H1 (cell line): ENCODE results near the gene TMEM145. TPM values are rescaled to one million over a fixed set of nuclear protein-coding genes. Genes with fewer than 3 reads are reported as not detected.

Source experiments
- CTCF ChIA-PET: fragments of 300-600 bp; sonication (Branson Sonifier 250); formaldehyde crosslinking; loops from one replicate; lab custom pipeline; 2021; ENCODE audit not compliant: partially characterized antibody; lab: Charles Lee
- POLR2A ChIA-PET: fragments of 300-600 bp; sonication (Branson Sonifier 250); formaldehyde crosslinking; loops from one replicate; lab custom pipeline; 2021; ENCODE audit warnings: inconsistent platforms; ENCODE audit not compliant: partially characterized antibody; lab: Charles Lee
- DNase-seq, 2 experiments: peaks; one replicate each; pipeline versions ENCODE4 v3.0.0 to v3.0.0-alpha.2; 2010 to 2022; ENCODE audit warnings: low spot score in 2 of 2, low read depth in 1 of 2, mixed read lengths in 1 of 2
- FAIRE-seq: peaks from 2 replicates; lab custom pipeline; 2011; peaks lifted over from hg19 to GRCh38; lab: Jason Lieb, UNC
- H2AFZ ChIP-seq: 2 replicates; pipeline ENCODE4 v1.8.1; 2012; ENCODE audit warnings: low read length, inconsistent platforms
- H2AK5ac ChIP-seq: 2 replicates; pipeline ENCODE4 v1.6.1; 2013; ENCODE audit warnings: low read depth, low read length
- H2BK120ac ChIP-seq: replicated peaks from 2 replicates; pipeline ENCODE3; 2013; ENCODE audit warnings: low read depth, low read length, inconsistent platforms
- H2BK12ac ChIP-seq: 2 replicates; pipeline ENCODE4 v1.6.1; 2013; ENCODE audit warnings: low read depth, low read length
- H2BK15ac ChIP-seq: 2 replicates; pipeline ENCODE4 v1.6.1; 2013; ENCODE audit warnings: low read length
- H2BK20ac ChIP-seq: 2 replicates; pipeline ENCODE4 v1.6.1; 2013; ENCODE audit warnings: low read length
- H2BK5ac ChIP-seq: 2 replicates; pipeline ENCODE4 v1.6.1; 2013; ENCODE audit warnings: low read depth, low read length
- H3K14ac ChIP-seq: 2 replicates; pipeline ENCODE4 v1.6.1; 2013; ENCODE audit warnings: inconsistent platforms; ENCODE audit not compliant: insufficient read length
- H3K18ac ChIP-seq: 2 replicates; pipeline ENCODE4 v1.6.1; 2013; ENCODE audit warnings: low read length; ENCODE audit errors: extremely low read depth
- H3K23ac ChIP-seq: 2 replicates; pipeline ENCODE4 v1.6.1; 2013; ENCODE audit warnings: inconsistent platforms; ENCODE audit not compliant: insufficient read length
- H3K23me2 ChIP-seq: 2 replicates; pipeline ENCODE4 v1.6.1; 2013; ENCODE audit warnings: low read depth, low read length
- H3K27ac ChIP-seq: 2 replicates; pipeline ENCODE4 v1.6.1; 2011; ENCODE audit warnings: low read depth, low read length, inconsistent platforms
- H3K27me3 ChIP-seq, 4 experiments: replicated peaks in 1 of 4; 1 replicate in 1 of 4; 2 replicates in 3 of 4; pipeline versions ENCODE4 v1.6.1 to v1.8.1; 2011 to 2013; ENCODE audit warnings: low read length in 3 of 4, mild to moderate bottlenecking in 3 of 4, inconsistent platforms in 2 of 4, mixed read lengths in 2 of 4, moderate library complexity in 1 of 4; ENCODE audit not compliant: control insufficient read depth in 3 of 4, insufficient read depth in 3 of 4; ENCODE audit errors: extremely low read depth in 1 of 4
- H3K36me3 ChIP-seq, 4 experiments: 2 replicates each; pipeline versions ENCODE4 v1.6.1 to v1.8.1; 2011 to 2013; ENCODE audit warnings: mild to moderate bottlenecking in 4 of 4, low read length in 3 of 4, moderate library complexity in 2 of 4, control low read depth in 1 of 4, inconsistent platforms in 1 of 4; ENCODE audit not compliant: insufficient read depth in 4 of 4, control insufficient read depth in 2 of 4
- H3K4ac ChIP-seq: replicated peaks from 2 replicates; pipeline ENCODE3; 2013; ENCODE audit warnings: low read length, low read depth, mixed read lengths, inconsistent platforms; ENCODE audit not compliant: insufficient read length
- H3K4me1 ChIP-seq, 4 experiments: replicated peaks in 1 of 4; 1 replicate in 1 of 4; 2 replicates in 3 of 4; pipeline versions ENCODE4 v1.6.1 to v1.8.1; 2011 to 2013; ENCODE audit warnings: low read length in 3 of 4, inconsistent platforms in 2 of 4, mixed read lengths in 1 of 4; ENCODE audit not compliant: insufficient read depth in 4 of 4, control insufficient read depth in 3 of 4
- H3K4me2 ChIP-seq, 2 experiments: 2 replicates each; pipeline versions ENCODE4 v1.6.1 to v1.8.1; 2011 to 2013; ENCODE audit warnings: low read depth in 2 of 2, low read length in 2 of 2, control low read depth in 1 of 2, inconsistent platforms in 1 of 2, mild to moderate bottlenecking in 1 of 2; ENCODE audit not compliant: insufficient read depth in 1 of 2
- H3K4me3 ChIP-seq, 4 experiments: fragments of 200-600, 300-600 bp in 1 of 4; sonication (generic), shearing (Covaris generic), sonication (Bioruptor Twin) in 1 of 4; 2 replicates each; pipeline versions ENCODE4 v1.5.1 to v1.8.1; 2011 to 2016; ENCODE audit warnings: low read length in 4 of 4, low read depth in 3 of 4, control low read depth in 2 of 4, inconsistent platforms in 2 of 4, mild to moderate bottlenecking in 2 of 4, mixed read lengths in 1 of 4, moderate library complexity in 1 of 4; ENCODE audit not compliant: insufficient read depth in 2 of 4; ENCODE audit errors: extremely low read depth in 1 of 4
- H3K56ac ChIP-seq: replicated peaks from 2 replicates; pipeline ENCODE3; 2013; ENCODE audit warnings: low read depth, mild to moderate bottlenecking, mixed read lengths, low read length, inconsistent platforms; ENCODE audit not compliant: insufficient read length
- H3K79me1 ChIP-seq: 2 replicates; pipeline ENCODE4 v1.6.1; 2013; ENCODE audit warnings: low read depth, low read length, control low read depth
- H3K79me2 ChIP-seq, 2 experiments: 2 replicates each; pipeline versions ENCODE4 v1.6.1 to v1.8.1; 2012 to 2013; ENCODE audit warnings: low read length in 2 of 2, mild to moderate bottlenecking in 2 of 2, inconsistent platforms in 1 of 2; ENCODE audit not compliant: insufficient read depth in 2 of 2, control insufficient read depth in 1 of 2
- H3K9ac ChIP-seq, 4 experiments: replicated peaks in 1 of 4; 1 replicate in 1 of 4; 2 replicates in 3 of 4; pipeline versions ENCODE4 v1.6.1 to v1.8.1; 2011 to 2013; ENCODE audit warnings: low read depth in 3 of 4, low read length in 3 of 4, control low read depth in 2 of 4, mild to moderate bottlenecking in 2 of 4, moderate library complexity in 2 of 4, inconsistent platforms in 1 of 4; ENCODE audit errors: extremely low read depth in 1 of 4
- H3K9me3 ChIP-seq, 2 experiments: 2 replicates each; pipeline versions ENCODE4 v1.6.1 to v1.8.1; 2012 to 2013; ENCODE audit warnings: mild to moderate bottlenecking in 2 of 2, moderate library complexity in 2 of 2, control low read depth in 1 of 2, inconsistent platforms in 1 of 2, low read depth in 1 of 2, low read length in 1 of 2, mixed read lengths in 1 of 2; ENCODE audit not compliant: insufficient read depth in 2 of 2
- H4K20me1 ChIP-seq, 2 experiments: replicated peaks in 1 of 2; 2 replicates each; pipeline versions ENCODE3 to v1.8.1; 2011 to 2013; ENCODE audit warnings: inconsistent platforms in 2 of 2, low read length in 2 of 2, mild to moderate bottlenecking in 1 of 2; ENCODE audit not compliant: insufficient read depth in 2 of 2, control insufficient read depth in 1 of 2
- H4K5ac ChIP-seq: 2 replicates; pipeline ENCODE4 v1.6.1; 2013; ENCODE audit warnings: low read length, low read depth, mixed read lengths, inconsistent platforms; ENCODE audit not compliant: insufficient read length
- H4K8ac ChIP-seq: 2 replicates; pipeline ENCODE4 v1.8.0; 2013; ENCODE audit warnings: mild to moderate bottlenecking, moderate library complexity, low read length, inconsistent platforms; ENCODE audit not compliant: insufficient read depth; ENCODE audit errors: extremely low read depth
- H4K91ac ChIP-seq: replicated peaks from 2 replicates; pipeline ENCODE3; 2013; ENCODE audit warnings: low read length, mixed read lengths, inconsistent platforms; ENCODE audit not compliant: insufficient read length
- BRCA1 ChIP-seq: IDR thresholded peaks from 2 replicates; pipeline ENCODE4 v1.6.1; 2012; ENCODE audit warnings: low read depth, low read length, improper control_type of control experiment
- CBX5 ChIP-seq: fragments of 300-800, 300-1000 bp; sonication (generic); IDR thresholded peaks from 2 replicates; pipeline ENCODE4 v1.7.1; 2016; ENCODE audit warnings: antibody characterized with exemption, low read length, low read depth
- CBX8 ChIP-seq: fragments of 300-800, 300-1000 bp; sonication (generic); IDR thresholded peaks from 2 replicates; pipeline ENCODE4 v1.7.1; 2016; ENCODE audit warnings: low read depth, low read length, borderline replicate concordance
- CHD2 ChIP-seq: IDR thresholded peaks from 2 replicates; pipeline ENCODE4 v1.6.1; 2012; ENCODE audit warnings: low read length, improper control_type of control experiment
- CREB1 ChIP-seq: IDR thresholded peaks from 2 replicates; pipeline ENCODE4 v1.6.1; 2012; ENCODE audit warnings: inconsistent platforms
- EP300 ChIP-seq, 2 experiments: IDR thresholded peaks; 1 replicate in 1 of 2; 2 replicates in 1 of 2; pipeline ENCODE4 v1.6.1; 2011 to 2012; ENCODE audit warnings: low read depth in 2 of 2, low read length in 2 of 2, mild to moderate bottlenecking in 2 of 2, borderline replicate concordance in 1 of 2, inconsistent platforms in 1 of 2, moderate library complexity in 1 of 2
- GABPA ChIP-seq: IDR thresholded peaks from 2 replicates; pipeline ENCODE4 v1.6.1; 2011; ENCODE audit warnings: mild to moderate bottlenecking, low read length, moderate library complexity, borderline replicate concordance; ENCODE audit not compliant: insufficient read depth
- KDM5A ChIP-seq: fragments of 200-600 bp; IDR thresholded peaks from 2 replicates; pipeline ENCODE4 v1.7.1; 2012; ENCODE audit warnings: mild to moderate bottlenecking, low read length, inconsistent platforms, mixed read lengths
- POLR2A ChIP-seq, 2 experiments: IDR thresholded peaks; 1 replicate in 1 of 2; 2 replicates in 1 of 2; pipeline ENCODE4 v1.6.1; 2011; ENCODE audit warnings: low read depth in 2 of 2, low read length in 2 of 2, mild to moderate bottlenecking in 2 of 2; ENCODE audit errors: control extremely low read depth in 1 of 2
- RBBP5 ChIP-seq: IDR thresholded peaks from 2 replicates; pipeline ENCODE4 v1.7.1; 2012; ENCODE audit warnings: low read depth, mild to moderate bottlenecking, inconsistent platforms, low read length, moderate library complexity, borderline replicate concordance
- RNF2 ChIP-seq: fragments of 200-900, 300-1000 bp; sonication (generic); IDR thresholded peaks from 2 replicates; pipeline ENCODE4 v1.7.1; 2016; ENCODE audit warnings: borderline replicate concordance, low read depth, mild to moderate bottlenecking, antibody characterized with exemption, low read length; ENCODE audit not compliant: poor library complexity, severe bottlenecking; ENCODE audit errors: missing control alignments
- TCF12 ChIP-seq: IDR thresholded peaks from 2 replicates; pipeline ENCODE4 v1.6.1; 2011; ENCODE audit warnings: low read depth, mild to moderate bottlenecking, low read length
- YY1 ChIP-seq: IDR thresholded peaks from 2 replicates; pipeline ENCODE4 v1.6.1; 2011; ENCODE audit warnings: low read depth, mild to moderate bottlenecking, low read length
- ZNF274 ChIP-seq: IDR thresholded peaks from 2 replicates; pipeline ENCODE4 v1.7.0; 2012; ENCODE audit warnings: low read length, borderline replicate concordance; ENCODE audit errors: extremely low read depth
- WGBS, 2 experiments: shearing (Covaris generic) in 1 of 2; methylation state at CpG; one replicate each; pipeline versions ENCODE4 v1.1.6 to v1.1.7; 2013 to 2015; ENCODE audit warnings: low lambda C conversion rate in 2 of 2, mixed read lengths in 2 of 2, inconsistent platforms in 1 of 2, low coverage in 1 of 2, missing lambda C conversion rate in 1 of 2; ENCODE audit not compliant: insufficient replicate concordance in 2 of 2, insufficient coverage in 1 of 2, insufficient read length in 1 of 2; ENCODE audit errors: extremely low coverage in 1 of 2, missing lambda C conversion rate in 1 of 2; 5-methylcytosine and 5-hydroxymethylcytosine counted together
- polyA plus RNA-seq, 7 experiments: library from polyadenylated mRNA; depleted of rRNA in 3 of 7; stranded (reverse) in 5 of 7; unstranded in 2 of 7; fragments of >200 nt in 5 of 7; fragments of 200-250 nt in 2 of 7; gene quantifications; 1 replicate in 5 of 7; 2 replicates in 1 of 7; 4 replicates in 1 of 7; pipeline versions ENCODE4 v1.2.1 to v1.2.3, GENCODE V29; 2011 to 2013; ENCODE audit warnings: missing spikeins in 2 of 7, mixed read lengths in 2 of 7
- total RNA-seq: library from RNA; stranded (reverse); fragmentation: NEBNext Ultra II Directional; extraction: Animal tissue kit (Norgen Biotek cat#: 25700); gene quantifications from 2 replicates; pipeline ENCODE4 v1.2.1, GENCODE V29; 2021

TMEM145 gene
- total and polyA plus RNA-seq, 2 of the 8 experiments (the other 6 are each of a cell fraction or from before 2014, with no cell fraction given) = 2.3 to 4.7 TPM

GRCh38 chr19:42276821-42277220 is 36.3 kb upstream of the TMEM145 start:
- 88% methylated on average over 4 of the region's 4 CpGs; no CpG with 5 or more reads in 1 of the 2 experiments for WGBS, 2 experiments
- no peaks in the 10 kb centered on the region for H3K79me2 ChIP-seq
- no peaks in the 10 kb centered on the region for H3K9me3 ChIP-seq
- no peak overlapping the region for H3K23ac ChIP-seq
- H4K5ac ChIP-seq = no peak overlapping the region
- H3K18ac ChIP-seq = no peak overlapping the region
- DNase-seq (no peak), FAIRE-seq (no peak)
- H2BK20ac ChIP-seq = no peak overlapping the region
- H4K20me1 ChIP-seq = peaks cover 0 to 10% of the 10 kb centered on the region in 2 experiments
- H3K79me1 ChIP-seq = no peaks in the 10 kb centered on the region
- no peak overlapping the region for H2AFZ ChIP-seq
- H3K56ac ChIP-seq = no peak overlapping the region
- peaks cover under 1 to 18% (median 7%) of the 10 kb centered on the region in 4 experiments for H3K4me1 ChIP-seq
- H3K4ac ChIP-seq = no peak overlapping the region
- no peak overlapping the region for H3K4me2 ChIP-seq
- no peak overlapping the region for H2BK12ac ChIP-seq
- no peak overlapping the region for H4K91ac ChIP-seq
- ChIA-PET CTCF (interaction anchor here (1.0 to 7.4 kb wide), 5 partner anchors 11 to 101 kb away, joined by 3 to 260 read pairs (median 42); partner anchors contain the start of genes ERF and GSK3A), POLR2A (interaction anchor here (0.6 to 6.5 kb wide), 2 partner anchors 31 to 836 kb away, joined by 3 to 68 read pairs; no protein-coding TSS in a partner anchor)
- no peak overlapping the region for H2AK5ac ChIP-seq
- no peak overlapping the region for H2BK120ac ChIP-seq
- H3K27ac ChIP-seq = no peak overlapping the region
- no peak overlapping the region for H2BK15ac ChIP-seq
- no peaks in the 10 kb centered on the region for H3K27me3 ChIP-seq
- no peak overlapping the region for H4K8ac ChIP-seq
- peaks cover 9% of the 10 kb centered on the region; the same call in 1 of the 2 replicates for H3K23me2 ChIP-seq
- H3K9ac ChIP-seq = no peak overlapping the region
- no peak overlapping the region for H2BK5ac ChIP-seq
- no peak overlapping the region for H3K4me3 ChIP-seq
- H3K36me3 ChIP-seq = peaks cover 0 to 15% (median 5%) of the 10 kb centered on the region in 4 experiments; a peak in 2 of 8 replicates
- no peak overlapping the region for H3K14ac ChIP-seq
- no peak for TF ChIP-seq YY1
- no peak for TF ChIP-seq KDM5A
- no peak for TF ChIP-seq GABPA
- no peak for TF ChIP-seq RNF2
- TF ChIP-seq CREB1 = no peak
- TF ChIP-seq POLR2A (IDR thresholded peaks at IDR 0.05; ENCODE audit: control extremely low read depth in 1 of 2, low read depth in 2 of 2, low read length in 2 of 2) = no peak
- no peak for TF ChIP-seq RBBP5
- no peak for TF ChIP-seq ZNF274
- no peak for TF ChIP-seq EP300 (IDR thresholded peaks at IDR 0.05; ENCODE audit: borderline replicate concordance in 1 of 2, low read depth in 2 of 2, low read length in 2 of 2)
- no peak for TF ChIP-seq CBX8
- no peak for TF ChIP-seq TCF12
- no peak for TF ChIP-seq CBX5
- TF ChIP-seq BRCA1 = no peak
- no peak for TF ChIP-seq CHD2
